ENCODE measurements around the gene MBOAT1. TPM values are rescaled to one million over a fixed set of nuclear protein-coding genes. Genes with fewer than 3 reads are reported as not detected.
"Not testable (repeated sequence)": the region's sequence is repeated elsewhere in the genome, so short reads cannot be mapped to it uniquely, and the experiment has no call there.

Gene MBOAT1
- polyA plus RNA-seq, 3 donors = 6.8 to 59.1 (median 8.1) TPM

DNA sequence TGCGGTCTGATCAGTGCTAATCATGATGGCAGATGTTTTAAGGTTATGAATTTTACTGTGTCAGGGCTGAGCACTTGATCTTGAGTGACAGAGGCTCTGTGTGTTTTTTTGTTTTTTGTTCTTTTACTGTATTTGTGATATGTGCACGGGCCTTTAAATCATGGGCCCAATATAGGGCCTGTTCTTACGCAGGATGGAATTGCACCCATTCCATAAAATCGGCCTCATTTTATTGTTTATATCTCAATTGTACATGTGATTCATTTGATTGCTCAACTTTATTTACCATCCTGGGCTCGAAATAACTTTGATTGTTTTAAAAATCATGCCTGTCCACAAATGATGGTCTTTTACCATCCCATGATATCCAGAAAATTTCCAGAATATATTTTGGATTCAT, 39.3 kb upstream of the MBOAT1 start:
- Mint-ChIP-seq H3K9me3 (peaks cover 0 to 2% (median 0%) of the 10 kb centered on the region in 7 donors), H3K27me3 (ENCODE audit: low read depth in 3 of 3) (peaks cover 0 to 1% (median 0%) of the 10 kb centered on the region in 3 donors), H3K27ac (no peak overlapping the region), H3K4me3 (no peak overlapping the region), H3K36me3 (no peaks in the 10 kb centered on the region), H3K4me1 (peaks cover 2% of the 10 kb centered on the region)
- H3K4me3 ChIP-seq (replicated peaks in 1 of 3; ENCODE audit: low read depth in 2 of 3, low read length in 3 of 3) = no peak overlapping the region
- no peak overlapping the region for H2AFZ ChIP-seq (ENCODE audit: insufficient read depth, low read depth, low read length, poor library complexity, severe bottlenecking)
- H3K27me3 ChIP-seq (ENCODE audit: control insufficient read depth in 2 of 2, insufficient read depth in 2 of 2, low read length in 2 of 2) = no peaks in the 10 kb centered on the region
- no peak overlapping the region for H3K9ac ChIP-seq (ENCODE audit: insufficient read depth, low read length, poor library complexity, severe bottlenecking)
- no CpG with 5 or more reads among the region's 5 CpGs for WGBS (ENCODE audit: insufficient coverage)
- no peaks in the 10 kb centered on the region for H3K79me2 ChIP-seq (ENCODE audit: insufficient read depth, low read length)
- no peak overlapping the region for H3K27ac ChIP-seq (ENCODE audit: low read depth in 1 of 2, low read length in 2 of 2)
- H3K4me2 ChIP-seq (replicated peaks; ENCODE audit: extremely low read depth, low read length, poor library complexity, severe bottlenecking) = no peak overlapping the region
- no peak for TF ChIP-seq CTCF (IDR thresholded peaks at IDR 0.05)
- DNase-seq = no peak
- no peaks in the 10 kb centered on the region for H3K9me3 ChIP-seq (replicated peaks in 1 of 2; ENCODE audit: control insufficient read depth in 1 of 2, insufficient read depth in 1 of 2, low read length in 2 of 2)
- no peaks in the 10 kb centered on the region for H4K20me1 ChIP-seq (ENCODE audit: insufficient read depth, low read length)
- peaks cover 4 to 5% of the 10 kb centered on the region in 2 donors for H3K4me1 ChIP-seq (ENCODE audit: control insufficient read depth in 1 of 2, insufficient read depth in 2 of 2, low read length in 2 of 2)
- intact Hi-C loops (cut with micrococcal nuclease) = no loop called here
- no peaks in the 10 kb centered on the region for H3K36me3 ChIP-seq (replicated peaks in 1 of 2; ENCODE audit: control insufficient read depth in 1 of 2, insufficient read depth in 2 of 2, low read length in 2 of 2)

DNA sequence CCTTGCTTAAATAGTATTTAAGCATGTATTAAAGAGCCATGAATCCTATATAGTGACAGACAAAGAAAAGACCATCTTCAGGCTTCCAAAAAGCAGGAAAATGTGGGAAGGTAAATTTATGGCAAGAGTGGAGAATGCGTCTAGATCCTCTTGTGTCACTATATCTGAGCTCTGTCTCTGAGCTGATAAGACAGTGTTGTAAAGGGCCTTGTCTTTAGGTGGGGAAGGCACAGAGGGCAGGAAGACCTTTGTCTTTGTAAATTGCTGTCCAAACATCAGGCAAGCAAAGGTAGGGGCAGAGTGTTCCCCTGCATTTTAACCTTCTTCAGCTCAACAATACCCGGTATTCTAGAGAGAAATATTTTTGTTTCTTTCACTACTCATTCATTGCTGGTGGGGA, 33.9 kb upstream of the MBOAT1 start:
- Histone ChIP-seq H3K4me3 (replicated peaks in 1 of 3; ENCODE audit: low read depth in 2 of 3, low read length in 3 of 3) (no peak overlapping the region), H3K27me3 (ENCODE audit: control insufficient read depth in 2 of 2, insufficient read depth in 2 of 2, low read length in 2 of 2) (no peaks in the 10 kb centered on the region), H3K27ac (ENCODE audit: low read depth in 1 of 2, low read length in 2 of 2) (no peak overlapping the region), H3K4me1 (ENCODE audit: control insufficient read depth in 1 of 2, insufficient read depth in 2 of 2, low read length in 2 of 2) (no peaks in the 10 kb centered on the region), H4K20me1 (ENCODE audit: insufficient read depth, low read length) (no peaks in the 10 kb centered on the region), H3K4me2 (replicated peaks; ENCODE audit: extremely low read depth, low read length, poor library complexity, severe bottlenecking) (no peak overlapping the region), H3K9ac (ENCODE audit: insufficient read depth, low read length, poor library complexity, severe bottlenecking) (no peak overlapping the region), H2AFZ (ENCODE audit: insufficient read depth, low read depth, low read length, poor library complexity, severe bottlenecking) (no peak overlapping the region), H3K36me3 (replicated peaks in 1 of 2; ENCODE audit: control insufficient read depth in 1 of 2, insufficient read depth in 2 of 2, low read length in 2 of 2) (no peaks in the 10 kb centered on the region), H3K79me2 (ENCODE audit: insufficient read depth, low read length) (no peaks in the 10 kb centered on the region), H3K9me3 (replicated peaks in 1 of 2; ENCODE audit: control insufficient read depth in 1 of 2, insufficient read depth in 1 of 2, low read length in 2 of 2) (peaks cover 0 to 15% of the 10 kb centered on the region in 2 donors)
- 78% methylated on average over 1 of the region's 2 CpGs for WGBS (ENCODE audit: insufficient coverage)
- Mint-ChIP-seq H3K36me3 (no peaks in the 10 kb centered on the region), H3K27me3 (ENCODE audit: low read depth in 3 of 3) (no peaks in the 10 kb centered on the region), H3K27ac (no peak overlapping the region), H3K4me1 (no peaks in the 10 kb centered on the region), H3K4me3 (no peak overlapping the region), H3K9me3 (peaks cover 0 to 12% (median 2%) of the 10 kb centered on the region in 7 donors)
- TF ChIP-seq CTCF (IDR thresholded peaks at IDR 0.05) = no peak
- intact Hi-C loops (cut with micrococcal nuclease) = no loop called here
- no peak for DNase-seq

DNA sequence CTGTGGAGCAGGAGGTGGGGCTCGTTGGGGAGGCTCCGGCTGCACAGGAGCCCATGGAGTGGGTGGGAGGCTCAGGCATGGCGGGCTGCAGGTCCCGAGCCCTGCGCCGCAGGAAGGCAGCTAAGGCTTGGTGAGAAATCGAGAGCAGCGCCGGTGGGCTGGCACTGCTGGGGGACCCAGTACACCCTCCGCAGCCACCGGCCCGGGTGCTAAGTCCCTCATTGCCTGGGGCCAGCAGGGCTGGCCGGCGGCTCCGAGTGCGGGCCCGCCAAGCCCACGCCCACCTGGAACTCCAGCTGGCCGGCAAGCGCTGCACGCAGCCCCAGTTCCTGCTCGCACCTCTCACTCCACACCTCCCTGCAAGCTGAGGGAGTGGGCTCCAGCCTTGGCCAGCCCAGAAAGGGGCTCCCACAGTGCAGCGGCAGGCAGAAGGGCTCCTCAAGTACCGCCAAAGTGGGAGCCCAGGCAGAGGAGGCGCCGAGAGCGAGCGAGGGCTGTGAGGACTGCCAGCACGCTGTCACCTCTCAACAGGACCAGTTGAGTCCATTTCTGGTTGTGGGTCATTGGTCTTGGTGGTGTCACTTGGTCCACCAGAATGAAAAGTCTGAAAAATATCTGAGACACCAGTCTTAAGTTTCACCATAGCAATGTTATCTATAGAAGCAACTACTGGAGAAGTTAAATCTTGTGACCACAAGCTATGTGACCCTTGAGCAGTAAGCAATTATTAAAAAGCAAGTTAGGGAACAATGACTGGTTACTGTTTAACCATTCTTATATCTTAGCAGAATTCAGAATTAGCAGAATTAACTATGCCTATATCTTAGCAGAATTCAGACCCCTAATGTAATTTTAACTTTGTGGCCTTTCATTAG, 32.8 kb upstream of the MBOAT1 start:
- WGBS (ENCODE audit: insufficient coverage) = 100% methylated on average over 24 of the region's 29 CpGs

More for the DNA sequence above, 32.8 kb upstream of the MBOAT1 start:
- H3K9ac ChIP-seq (ENCODE audit: insufficient read depth, low read length, poor library complexity, severe bottlenecking); H3K27ac Mint-ChIP-seq; H3K36me3 Mint-ChIP-seq; H3K27ac ChIP-seq (ENCODE audit: low read depth in 1 of 2, low read length in 2 of 2); intact Hi-C loops (cut with micrococcal nuclease); H2AFZ ChIP-seq (ENCODE audit: insufficient read depth, low read depth, low read length, poor library complexity, severe bottlenecking); H3K4me3 ChIP-seq (replicated peaks in 1 of 3; ENCODE audit: low read depth in 2 of 3, low read length in 3 of 3); H3K4me2 ChIP-seq (replicated peaks; ENCODE audit: extremely low read depth, low read length, poor library complexity, severe bottlenecking); H3K4me3 Mint-ChIP-seq; H3K79me2 ChIP-seq (ENCODE audit: insufficient read depth, low read length); H3K4me1 ChIP-seq (ENCODE audit: control insufficient read depth in 1 of 2, insufficient read depth in 2 of 2, low read length in 2 of 2); DNase-seq; H4K20me1 ChIP-seq (ENCODE audit: insufficient read depth, low read length); H3K27me3 ChIP-seq (ENCODE audit: control insufficient read depth in 2 of 2, insufficient read depth in 2 of 2, low read length in 2 of 2); H3K27me3 Mint-ChIP-seq (ENCODE audit: low read depth in 3 of 3); H3K36me3 ChIP-seq (replicated peaks in 1 of 2; ENCODE audit: control insufficient read depth in 1 of 2, insufficient read depth in 2 of 2, low read length in 2 of 2); H3K4me1 Mint-ChIP-seq: not testable (repeated sequence)
- H3K9me3 ChIP-seq (replicated peaks in 1 of 2; ENCODE audit: control insufficient read depth in 1 of 2, insufficient read depth in 1 of 2, low read length in 2 of 2) = peaks cover 0 to 15% of the 10 kb centered on the region in 2 donors
- peaks cover 0 to 12% (median 2%) of the 10 kb centered on the region in 7 donors for H3K9me3 Mint-ChIP-seq
